ENCODE data around the gene FPGS.

Gene FPGS

GRCh38 chr9:127862075-127863011 lies 59.7 kb downstream of the FPGS start:
- Histone ChIP-seq H3K4me3 (ENCODE audit: low read depth in 1 of 2, low read length in 2 of 2) (no peak overlapping the region), H3K9me3 (ENCODE audit: low read length) (no peaks in the 10 kb centered on the region), H3K4me1 (ENCODE audit: insufficient read depth, low read length) (peaks cover 10% of the 10 kb centered on the region), H3K27me3 (ENCODE audit: control insufficient read depth in 1 of 2, insufficient read depth in 2 of 2, low read length in 2 of 2) (no peaks in the 10 kb centered on the region), H3K27ac (ENCODE audit: low read depth, low read length) (no peak overlapping the region), H3K36me3 (ENCODE audit: insufficient read depth, low read length) (peaks cover under 1% of the 10 kb centered on the region), H3K9ac (ENCODE audit: low read length) (no peak overlapping the region)

DNA sequence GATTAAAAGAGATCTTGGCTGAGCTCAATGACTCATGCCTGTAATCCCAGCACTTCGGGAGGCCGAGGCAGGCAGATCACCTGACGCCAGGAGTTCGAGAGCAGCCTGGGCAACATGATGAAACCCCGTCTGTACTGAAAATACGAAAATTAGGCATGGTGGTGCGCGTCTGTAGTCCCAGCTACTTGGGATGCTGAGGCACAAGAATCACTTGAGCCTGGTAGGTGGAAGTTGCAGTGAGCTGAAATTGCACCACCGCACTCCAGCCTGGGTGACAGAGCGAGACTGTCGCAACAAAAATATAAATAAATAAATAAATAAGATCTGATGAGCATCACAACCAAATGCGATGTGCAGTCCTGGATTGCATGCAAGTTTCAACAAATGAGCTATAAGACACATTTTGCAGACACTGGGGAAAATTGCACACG lies 60.5 kb downstream of the FPGS start:
- peaks cover 10% of the 10 kb centered on the region for H3K4me1 ChIP-seq (ENCODE audit: insufficient read depth, low read length)
- no peaks in the 10 kb centered on the region for H3K9me3 ChIP-seq (ENCODE audit: low read length)
- no peak overlapping the region for H3K4me3 ChIP-seq (ENCODE audit: low read depth in 1 of 2, low read length in 2 of 2)
- H3K27ac ChIP-seq (ENCODE audit: low read depth, low read length), result no peak overlapping the region
- H3K9ac ChIP-seq (ENCODE audit: low read length), result no peak overlapping the region
- H3K27me3 ChIP-seq (ENCODE audit: control insufficient read depth in 1 of 2, insufficient read depth in 2 of 2, low read length in 2 of 2), result no peaks in the 10 kb centered on the region
- peaks cover 9% of the 10 kb centered on the region for H3K36me3 ChIP-seq (ENCODE audit: insufficient read depth, low read length)
